Measurements from ENCODE around the gene PSG7.
"Not testable (repeated sequence)": the region's sequence is repeated elsewhere in the genome, so short reads cannot be mapped to it uniquely, and the experiment has no call there.

The PSG7 gene

DNA sequence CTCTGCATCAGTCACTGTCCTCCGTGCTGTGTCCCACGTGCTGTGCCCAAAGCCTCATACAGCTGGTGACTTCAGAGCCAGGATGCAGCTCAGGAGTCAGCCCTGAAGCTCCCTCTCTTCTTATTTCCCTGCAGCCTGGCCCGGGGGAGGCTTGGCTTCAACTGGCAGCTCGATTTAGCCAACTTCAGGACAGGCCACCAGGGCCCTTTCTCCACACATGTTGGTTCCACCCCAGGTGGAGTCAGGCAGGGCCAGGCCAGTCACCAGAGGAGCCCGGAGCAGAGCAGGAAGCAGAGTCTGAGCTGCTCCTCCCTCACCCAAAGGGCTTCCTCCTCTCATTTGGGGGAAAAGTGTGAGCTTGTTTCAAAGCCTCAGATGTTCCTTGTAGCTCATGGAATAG lies 30.8 kb downstream of the PSG7 start:
- not testable (repeated sequence) for H3K4me1 Mint-ChIP-seq; H3K4me3 Mint-ChIP-seq; H3K27ac Mint-ChIP-seq (ENCODE audit: low read depth); DNase-seq (ENCODE audit: low spot score in 2 of 2); ATAC-seq (replicated peaks; ENCODE audit: extremely low read depth, poor library complexity, severe bottlenecking); H3K9me3 Mint-ChIP-seq; H3K36me3 Mint-ChIP-seq (ENCODE audit: insufficient read depth)
- H3K27me3 Mint-ChIP-seq, result peaks cover 56% of the 10 kb centered on the region

- not testable (repeated sequence) for H3K4me1 Mint-ChIP-seq; H3K4me3 Mint-ChIP-seq; DNase-seq (ENCODE audit: low spot score in 2 of 2); H3K9me3 Mint-ChIP-seq; H3K27ac Mint-ChIP-seq (ENCODE audit: low read depth); H3K36me3 Mint-ChIP-seq (ENCODE audit: insufficient read depth); ATAC-seq (replicated peaks; ENCODE audit: extremely low read depth, poor library complexity, severe bottlenecking)
- peaks cover 70% of the 10 kb centered on the region for H3K27me3 Mint-ChIP-seq
These were observed 36.4 kb downstream of the PSG7 start for GRCh38 chr19:42900561-42900960.

DNA sequence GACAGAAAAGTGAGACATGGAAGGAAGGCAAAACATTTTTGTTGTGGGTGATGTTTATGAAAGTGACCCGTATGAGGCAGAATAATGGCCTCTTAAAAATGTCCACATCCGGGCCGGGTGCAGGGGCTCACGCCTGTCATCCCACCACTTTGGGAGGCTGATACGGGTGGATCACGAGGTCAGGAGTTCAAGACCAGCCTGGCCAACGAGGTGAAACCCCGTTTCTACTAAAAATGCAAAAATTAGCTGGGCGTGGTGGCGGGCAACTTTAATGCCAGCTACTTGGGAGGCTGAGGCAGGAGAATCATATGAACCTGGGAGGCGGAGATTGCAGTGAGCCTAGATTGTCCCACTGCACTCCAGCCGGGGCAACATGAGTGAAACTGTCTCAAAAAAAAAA lies 37.3 kb downstream of the PSG7 start:
- H3K4me1 Mint-ChIP-seq; ATAC-seq (replicated peaks; ENCODE audit: extremely low read depth, poor library complexity, severe bottlenecking): not testable (repeated sequence)

GRCh38 chr19:42899110-42899509 lies 37.9 kb downstream of the PSG7 start:
- DNase-seq (ENCODE audit: low spot score in 2 of 2); H3K27ac Mint-ChIP-seq (ENCODE audit: low read depth); ATAC-seq (replicated peaks; ENCODE audit: extremely low read depth, poor library complexity, severe bottlenecking); H3K9me3 Mint-ChIP-seq; H3K4me1 Mint-ChIP-seq; H3K36me3 Mint-ChIP-seq (ENCODE audit: insufficient read depth); H3K4me3 Mint-ChIP-seq: not testable (repeated sequence)
- H3K27me3 Mint-ChIP-seq, result peaks cover 70% of the 10 kb centered on the region

More for the DNA sequence above, 37.3 kb downstream of the PSG7 start:
- H3K27me3 Mint-ChIP-seq, result peaks cover 70% of the 10 kb centered on the region
- not testable (repeated sequence) for DNase-seq (ENCODE audit: low spot score in 2 of 2); H3K27ac Mint-ChIP-seq (ENCODE audit: low read depth); H3K36me3 Mint-ChIP-seq (ENCODE audit: insufficient read depth); H3K4me3 Mint-ChIP-seq; H3K9me3 Mint-ChIP-seq

- not testable (repeated sequence) for ATAC-seq (replicated peaks; ENCODE audit: extremely low read depth, poor library complexity, severe bottlenecking); H3K4me3 Mint-ChIP-seq; H3K27ac Mint-ChIP-seq (ENCODE audit: low read depth); H3K9me3 Mint-ChIP-seq; H3K4me1 Mint-ChIP-seq; H3K36me3 Mint-ChIP-seq (ENCODE audit: insufficient read depth); DNase-seq (ENCODE audit: low spot score in 2 of 2)
- peaks cover 69% of the 10 kb centered on the region for H3K27me3 Mint-ChIP-seq
These were observed 38.4 kb downstream of the PSG7 start for GRCh38 chr19:42898656-42899055.

DNA sequence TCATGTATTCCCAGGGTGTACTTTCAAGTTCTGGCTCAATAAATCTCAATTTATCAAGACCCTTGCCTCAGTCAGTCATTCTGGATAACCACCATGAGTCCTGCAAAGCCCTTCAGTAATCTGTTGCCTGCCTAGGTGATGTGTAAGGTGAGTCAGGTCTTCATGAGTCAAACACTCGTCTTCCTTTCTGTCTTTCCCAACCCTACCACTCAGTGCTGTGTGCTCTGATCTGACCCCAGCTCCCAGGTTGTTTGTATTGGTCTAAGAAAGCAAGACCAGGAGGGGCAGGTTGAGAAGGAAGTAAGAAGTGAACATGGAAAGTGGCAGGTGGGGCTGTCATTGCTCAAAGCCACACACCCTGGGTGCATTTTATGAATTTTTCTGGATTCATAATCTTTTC lies 39.3 kb downstream of the PSG7 start:
- ATAC-seq (replicated peaks; ENCODE audit: extremely low read depth, poor library complexity, severe bottlenecking); DNase-seq (ENCODE audit: low spot score in 2 of 2); H3K27ac Mint-ChIP-seq (ENCODE audit: low read depth); H3K9me3 Mint-ChIP-seq; H3K36me3 Mint-ChIP-seq (ENCODE audit: insufficient read depth); H3K4me1 Mint-ChIP-seq; H3K4me3 Mint-ChIP-seq: not testable (repeated sequence)
- peaks cover 59% of the 10 kb centered on the region for H3K27me3 Mint-ChIP-seq

DNA sequence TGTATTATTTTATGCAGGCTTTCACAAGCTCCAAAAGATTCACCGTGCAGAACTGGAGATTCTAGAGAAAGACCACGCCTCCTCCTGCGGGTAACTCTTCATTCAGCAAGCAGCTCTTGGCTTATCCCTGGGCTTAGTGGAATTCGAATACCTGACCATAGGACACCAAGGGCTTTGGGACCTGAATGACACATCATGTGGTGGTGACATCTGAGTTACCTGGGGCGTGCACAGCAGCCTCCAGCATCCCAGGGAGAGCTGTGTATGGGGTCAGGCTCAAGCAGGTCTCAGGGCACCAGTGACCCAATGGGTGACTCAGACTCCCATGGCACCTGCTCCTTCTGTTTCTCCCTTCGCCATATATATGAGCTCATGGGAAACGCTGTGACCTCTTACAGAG lies 46.6 kb downstream of the PSG7 start:
- not testable (repeated sequence) for ATAC-seq (replicated peaks; ENCODE audit: extremely low read depth, poor library complexity, severe bottlenecking); H3K4me3 Mint-ChIP-seq; H3K9me3 Mint-ChIP-seq; DNase-seq (ENCODE audit: low spot score in 2 of 2); H3K4me1 Mint-ChIP-seq; H3K36me3 Mint-ChIP-seq (ENCODE audit: insufficient read depth); H3K27ac Mint-ChIP-seq (ENCODE audit: low read depth)
- H3K27me3 Mint-ChIP-seq, result peaks cover 36% of the 10 kb centered on the region

GRCh38 chr19:42887876-42888445 lies 49.0 kb downstream of the PSG7 start:
- peaks cover 61% of the 10 kb centered on the region for H3K27me3 Mint-ChIP-seq

GRCh38 chr19:42882730-42883129 lies 54.3 kb downstream of the PSG7 start:
- not testable (repeated sequence) for H3K27ac Mint-ChIP-seq (ENCODE audit: low read depth); H3K36me3 Mint-ChIP-seq (ENCODE audit: insufficient read depth); H3K4me3 Mint-ChIP-seq; DNase-seq (ENCODE audit: low spot score in 2 of 2); H3K9me3 Mint-ChIP-seq; H3K4me1 Mint-ChIP-seq; ATAC-seq (replicated peaks; ENCODE audit: extremely low read depth, poor library complexity, severe bottlenecking)
- H3K27me3 Mint-ChIP-seq, result peaks cover 92% of the 10 kb centered on the region

More at GRCh38 chr19:42887876-42888445, 49.0 kb downstream of the PSG7 start:
- not testable (repeated sequence) for DNase-seq (ENCODE audit: low spot score in 2 of 2); ATAC-seq (replicated peaks; ENCODE audit: extremely low read depth, poor library complexity, severe bottlenecking); H3K4me3 Mint-ChIP-seq; H3K4me1 Mint-ChIP-seq; H3K36me3 Mint-ChIP-seq (ENCODE audit: insufficient read depth); H3K9me3 Mint-ChIP-seq; H3K27ac Mint-ChIP-seq (ENCODE audit: low read depth)

GRCh38 chr19:42882010-42882409 lies 55.0 kb downstream of the PSG7 start:
- H3K4me1 Mint-ChIP-seq; H3K4me3 Mint-ChIP-seq; DNase-seq (ENCODE audit: low spot score in 2 of 2); ATAC-seq (replicated peaks; ENCODE audit: extremely low read depth, poor library complexity, severe bottlenecking); H3K9me3 Mint-ChIP-seq; H3K36me3 Mint-ChIP-seq (ENCODE audit: insufficient read depth); H3K27ac Mint-ChIP-seq (ENCODE audit: low read depth): not testable (repeated sequence)
- H3K27me3 Mint-ChIP-seq, result peaks cover 85% of the 10 kb centered on the region

- not testable (repeated sequence) for H3K9me3 Mint-ChIP-seq; H3K4me1 Mint-ChIP-seq; DNase-seq (ENCODE audit: low spot score in 2 of 2); H3K27ac Mint-ChIP-seq (ENCODE audit: low read depth); ATAC-seq (replicated peaks; ENCODE audit: extremely low read depth, poor library complexity, severe bottlenecking); H3K36me3 Mint-ChIP-seq (ENCODE audit: insufficient read depth); H3K4me3 Mint-ChIP-seq
- peaks cover 77% of the 10 kb centered on the region for H3K27me3 Mint-ChIP-seq
These were observed 55.7 kb downstream of the PSG7 start for GRCh38 chr19:42881279-42881678.

DNA sequence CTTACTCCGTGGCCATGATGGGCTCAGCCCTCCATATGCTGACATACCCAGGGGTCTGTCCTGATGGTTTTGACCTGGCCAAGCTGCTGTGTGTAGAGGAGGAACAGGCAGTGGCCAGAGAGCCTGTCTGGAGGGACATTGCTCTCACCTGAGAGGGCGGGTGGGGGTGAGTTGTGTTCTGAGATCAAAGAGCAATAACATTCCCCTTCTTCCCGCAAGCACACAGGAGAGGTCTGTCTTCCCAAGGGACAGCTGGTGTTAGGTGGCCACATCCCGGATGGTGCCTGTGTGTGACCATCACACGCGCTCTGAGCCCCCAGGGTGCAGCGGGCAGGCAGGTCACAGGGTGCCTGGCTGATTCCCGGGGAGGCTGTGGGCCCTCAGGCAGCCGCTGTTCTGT lies 56.4 kb downstream of the PSG7 start:
- H3K27me3 Mint-ChIP-seq, result peaks cover 71% of the 10 kb centered on the region
- not testable (repeated sequence) for H3K4me1 Mint-ChIP-seq; H3K36me3 Mint-ChIP-seq (ENCODE audit: insufficient read depth); ATAC-seq (replicated peaks; ENCODE audit: extremely low read depth, poor library complexity, severe bottlenecking); H3K27ac Mint-ChIP-seq (ENCODE audit: low read depth); H3K4me3 Mint-ChIP-seq; H3K9me3 Mint-ChIP-seq; DNase-seq (ENCODE audit: low spot score in 2 of 2)

GRCh38 chr19:42879613-42880012 lies 57.4 kb downstream of the PSG7 start, which contains the start of gene PSG1:
PSG1 (minus strand) TSS chr19:42879713; CDS start chr19:42879581, 132 bp downstream.
- Mint-ChIP-seq H3K36me3 (ENCODE audit: insufficient read depth) (peaks cover 3% of the 10 kb centered on the region), H3K27me3 (peaks cover 61% of the 10 kb centered on the region), H3K4me1 (no peaks in the 10 kb centered on the region), H3K27ac (ENCODE audit: low read depth) (no peak within 1 kb of the TSS), H3K4me3 (no peak within 1 kb of the TSS), H3K9me3 (no peaks in the 10 kb centered on the region)
- ATAC-seq (replicated peaks; ENCODE audit: extremely low read depth, poor library complexity, severe bottlenecking) (no peak), DNase-seq (ENCODE audit: low spot score in 2 of 2) (no peak)

Measured in central memory CD8-positive, alpha-beta T cell (primary cell).